Measurements from ENCODE around the gene BMPER.

DNA sequence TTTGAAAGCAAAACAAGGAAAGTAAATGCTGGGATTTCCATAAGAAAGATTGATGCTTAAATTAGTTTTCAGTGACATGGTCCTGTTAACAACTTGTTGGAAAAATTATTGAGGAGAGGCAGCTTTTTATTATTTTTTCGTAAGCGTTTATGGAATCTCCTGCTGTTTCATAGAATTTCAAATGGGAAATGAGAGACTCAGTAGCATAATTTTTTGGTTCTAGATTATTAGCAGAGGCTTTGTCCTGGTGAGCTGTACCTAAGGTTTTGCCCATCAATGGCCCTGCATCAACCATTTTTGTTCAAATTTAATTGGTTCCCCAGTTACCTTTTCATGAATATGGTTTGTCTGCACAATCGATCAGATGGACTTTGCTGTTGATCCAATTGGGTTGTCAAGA, 205.7 kb downstream of the BMPER start:
- TF ChIP-seq EZH2phosphoT487 (IDR thresholded peaks at IDR 0.05; ENCODE audit: insufficient read depth, low read depth) (no peak), EZH2 (IDR thresholded peaks at IDR 0.05; ENCODE audit: insufficient read depth, poor library complexity, severe bottlenecking) (no peak)
